Esophagus muscularis mucosa (tissue), 4 donors: ENCODE data around the gene ADAMTS16.

Source experiments
- EP300 ChIP-seq: sonication (generic); formaldehyde crosslinking; IDR thresholded peaks from one replicate; pipeline ENCODE4 v1.6.1; 2017; ENCODE audit warnings: antibody characterized with exemption
- POLR2A ChIP-seq: fragments of 450-650 bp; IDR thresholded peaks from one replicate; pipeline ENCODE4 v1.6.1; 2017; ENCODE audit warnings: antibody characterized with exemption, moderate library complexity, mild to moderate bottlenecking, low read depth
- TF ChIP-seq, protein P1 (sequence below), 3 experiments: fragments of 200-600 bp in 2 of 3; fragments of 450-650 bp in 1 of 3; sonication (generic) in 2 of 3; IDR thresholded peaks; one replicate each; pipeline ENCODE4 v1.5.1; 2017 to 2019; ENCODE audit warnings: antibody characterized with exemption in 3 of 3, mild to moderate bottlenecking in 2 of 3, moderate library complexity in 1 of 3

DNA sequence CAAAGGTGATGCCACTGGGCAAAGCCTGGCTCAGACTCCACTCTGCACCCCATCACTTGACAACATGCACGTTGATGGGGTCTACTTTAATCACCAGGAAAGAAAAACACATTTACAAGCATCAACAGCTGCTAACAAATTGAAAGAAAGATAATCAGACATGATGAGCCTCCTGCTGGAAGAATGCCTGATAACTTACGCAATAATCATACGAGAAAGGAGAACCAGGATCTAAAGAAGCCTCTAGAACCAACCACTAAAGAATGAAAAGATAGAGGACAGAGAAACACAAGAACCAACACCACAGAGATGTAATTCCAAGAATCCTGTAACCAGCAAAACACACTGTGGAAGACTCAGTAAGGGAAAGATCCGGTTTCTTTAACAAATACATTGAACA is 162.1 kb downstream of the ADAMTS16 start:
- TF ChIP-seq, protein P1, sequence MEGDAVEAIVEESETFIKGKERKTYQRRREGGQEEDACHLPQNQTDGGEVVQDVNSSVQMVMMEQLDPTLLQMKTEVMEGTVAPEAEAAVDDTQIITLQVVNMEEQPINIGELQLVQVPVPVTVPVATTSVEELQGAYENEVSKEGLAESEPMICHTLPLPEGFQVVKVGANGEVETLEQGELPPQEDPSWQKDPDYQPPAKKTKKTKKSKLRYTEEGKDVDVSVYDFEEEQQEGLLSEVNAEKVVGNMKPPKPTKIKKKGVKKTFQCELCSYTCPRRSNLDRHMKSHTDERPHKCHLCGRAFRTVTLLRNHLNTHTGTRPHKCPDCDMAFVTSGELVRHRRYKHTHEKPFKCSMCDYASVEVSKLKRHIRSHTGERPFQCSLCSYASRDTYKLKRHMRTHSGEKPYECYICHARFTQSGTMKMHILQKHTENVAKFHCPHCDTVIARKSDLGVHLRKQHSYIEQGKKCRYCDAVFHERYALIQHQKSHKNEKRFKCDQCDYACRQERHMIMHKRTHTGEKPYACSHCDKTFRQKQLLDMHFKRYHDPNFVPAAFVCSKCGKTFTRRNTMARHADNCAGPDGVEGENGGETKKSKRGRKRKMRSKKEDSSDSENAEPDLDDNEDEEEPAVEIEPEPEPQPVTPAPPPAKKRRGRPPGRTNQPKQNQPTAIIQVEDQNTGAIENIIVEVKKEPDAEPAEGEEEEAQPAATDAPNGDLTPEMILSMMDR (IDR thresholded peaks at IDR 0.05), result no peak
- TF ChIP-seq POLR2A (no peak), EP300 (no peak)
